ENCODE results near the gene LRP1B.

LRP1B gene

GRCh38 chr2:141529659-141530058 is 601.2 kb downstream of the LRP1B start:
- no peaks in the 10 kb centered on the region for H3K9me3 ChIP-seq (ENCODE audit: control insufficient read depth, low read length)
- H3K36me3 ChIP-seq (ENCODE audit: control insufficient read depth, insufficient read depth, low read length), result no peaks in the 10 kb centered on the region
- H3K27ac ChIP-seq (ENCODE audit: insufficient read depth, low read length, poor library complexity, severe bottlenecking), result no peak overlapping the region
- H3K27me3 ChIP-seq (replicated peaks; ENCODE audit: control insufficient read depth, insufficient read depth, low read length, poor library complexity, severe bottlenecking), result no peaks in the 10 kb centered on the region
- no peak for DNase-seq
- no peaks in the 10 kb centered on the region for H3K4me1 ChIP-seq (ENCODE audit: control insufficient read depth, insufficient read depth, low read length, poor library complexity, severe bottlenecking)
- H3K4me3 ChIP-seq (ENCODE audit: insufficient read depth, low read depth, low read length, poor library complexity, severe bottlenecking), result no peak overlapping the region

GRCh38 chr2:141528990-141529389 is 601.8 kb downstream of the LRP1B start:
- DNase-seq, result no peak
- Histone ChIP-seq H3K4me3 (ENCODE audit: insufficient read depth, low read depth, low read length, poor library complexity, severe bottlenecking) (no peak overlapping the region), H3K27ac (ENCODE audit: insufficient read depth, low read length, poor library complexity, severe bottlenecking) (no peak overlapping the region), H3K27me3 (replicated peaks; ENCODE audit: control insufficient read depth, insufficient read depth, low read length, poor library complexity, severe bottlenecking) (no peaks in the 10 kb centered on the region), H3K9me3 (ENCODE audit: control insufficient read depth, low read length) (no peaks in the 10 kb centered on the region), H3K36me3 (ENCODE audit: control insufficient read depth, insufficient read depth, low read length) (no peaks in the 10 kb centered on the region), H3K4me1 (ENCODE audit: control insufficient read depth, insufficient read depth, low read length, poor library complexity, severe bottlenecking) (no peaks in the 10 kb centered on the region)

- Histone ChIP-seq H3K9me3 (ENCODE audit: control insufficient read depth, low read length) (no peaks in the 10 kb centered on the region), H3K27me3 (replicated peaks; ENCODE audit: control insufficient read depth, insufficient read depth, low read length, poor library complexity, severe bottlenecking) (no peaks in the 10 kb centered on the region), H3K4me3 (ENCODE audit: insufficient read depth, low read depth, low read length, poor library complexity, severe bottlenecking) (no peak overlapping the region), H3K4me1 (ENCODE audit: control insufficient read depth, insufficient read depth, low read length, poor library complexity, severe bottlenecking) (no peaks in the 10 kb centered on the region), H3K27ac (ENCODE audit: insufficient read depth, low read length, poor library complexity, severe bottlenecking) (no peak overlapping the region), H3K36me3 (ENCODE audit: control insufficient read depth, insufficient read depth, low read length) (no peaks in the 10 kb centered on the region)
- DNase-seq, result no peak
These were observed 604.1 kb downstream of the LRP1B start for GRCh38 chr2:141526760-141527159.

DNA sequence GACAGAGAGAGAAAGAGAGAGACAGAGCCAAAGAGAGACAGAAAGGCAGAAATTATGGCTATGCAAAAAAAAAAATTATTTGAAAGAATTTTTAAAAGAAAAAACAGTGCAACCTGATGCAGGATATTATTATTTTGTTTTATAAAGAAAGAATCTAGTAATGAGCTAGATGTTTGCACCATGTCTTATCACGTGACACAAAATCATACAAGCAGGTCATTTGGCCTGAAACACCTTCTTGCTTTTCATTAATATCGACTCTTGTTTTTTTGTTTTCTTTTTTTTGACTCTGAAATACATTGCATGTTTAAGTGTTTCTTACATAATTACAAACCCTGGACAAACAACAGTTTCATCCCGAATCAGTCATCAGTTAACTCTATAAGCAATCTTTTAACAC is 606.0 kb downstream of the LRP1B start:
- no peak for DNase-seq
- no peak overlapping the region for H3K4me3 ChIP-seq (ENCODE audit: insufficient read depth, low read depth, low read length, poor library complexity, severe bottlenecking)

GRCh38 chr2:141523199-141523598 is 607.6 kb downstream of the LRP1B start:
- Histone ChIP-seq H3K9me3 (ENCODE audit: control insufficient read depth, low read length) (no peaks in the 10 kb centered on the region), H3K4me3 (ENCODE audit: insufficient read depth, low read depth, low read length, poor library complexity, severe bottlenecking) (no peak overlapping the region), H3K4me1 (ENCODE audit: control insufficient read depth, insufficient read depth, low read length, poor library complexity, severe bottlenecking) (no peaks in the 10 kb centered on the region)

More for the DNA sequence above, 606.0 kb downstream of the LRP1B start:
- no peaks in the 10 kb centered on the region for H3K9me3 ChIP-seq (ENCODE audit: control insufficient read depth, low read length)
- no peaks in the 10 kb centered on the region for H3K4me1 ChIP-seq (ENCODE audit: control insufficient read depth, insufficient read depth, low read length, poor library complexity, severe bottlenecking)
- H3K27ac ChIP-seq (ENCODE audit: insufficient read depth, low read length, poor library complexity, severe bottlenecking), result no peak overlapping the region
- H3K27me3 ChIP-seq (replicated peaks; ENCODE audit: control insufficient read depth, insufficient read depth, low read length, poor library complexity, severe bottlenecking), result no peaks in the 10 kb centered on the region
- no peaks in the 10 kb centered on the region for H3K36me3 ChIP-seq (ENCODE audit: control insufficient read depth, insufficient read depth, low read length)

GRCh38 chr2:141522702-141523101 is 608.1 kb downstream of the LRP1B start:
- no peaks in the 10 kb centered on the region for H3K4me1 ChIP-seq (ENCODE audit: control insufficient read depth, insufficient read depth, low read length, poor library complexity, severe bottlenecking)
- H3K9me3 ChIP-seq (ENCODE audit: control insufficient read depth, low read length), result no peaks in the 10 kb centered on the region
- no peak overlapping the region for H3K27ac ChIP-seq (ENCODE audit: insufficient read depth, low read length, poor library complexity, severe bottlenecking)
- H3K36me3 ChIP-seq (ENCODE audit: control insufficient read depth, insufficient read depth, low read length), result no peaks in the 10 kb centered on the region
- no peaks in the 10 kb centered on the region for H3K27me3 ChIP-seq (replicated peaks; ENCODE audit: control insufficient read depth, insufficient read depth, low read length, poor library complexity, severe bottlenecking)
- no peak overlapping the region for H3K4me3 ChIP-seq (ENCODE audit: insufficient read depth, low read depth, low read length, poor library complexity, severe bottlenecking)
- no peak for DNase-seq

More at GRCh38 chr2:141523199-141523598, 607.6 kb downstream of the LRP1B start:
- Histone ChIP-seq H3K27ac (ENCODE audit: insufficient read depth, low read length, poor library complexity, severe bottlenecking) (no peak overlapping the region), H3K36me3 (ENCODE audit: control insufficient read depth, insufficient read depth, low read length) (no peaks in the 10 kb centered on the region), H3K27me3 (replicated peaks; ENCODE audit: control insufficient read depth, insufficient read depth, low read length, poor library complexity, severe bottlenecking) (no peaks in the 10 kb centered on the region)
- no peak for DNase-seq

- no peaks in the 10 kb centered on the region for H3K27me3 ChIP-seq (replicated peaks; ENCODE audit: control insufficient read depth, insufficient read depth, low read length, poor library complexity, severe bottlenecking)
- no peak overlapping the region for H3K27ac ChIP-seq (ENCODE audit: insufficient read depth, low read length, poor library complexity, severe bottlenecking)
- no peak for DNase-seq
- H3K9me3 ChIP-seq (ENCODE audit: control insufficient read depth, low read length), result no peaks in the 10 kb centered on the region
- no peaks in the 10 kb centered on the region for H3K36me3 ChIP-seq (ENCODE audit: control insufficient read depth, insufficient read depth, low read length)
- H3K4me3 ChIP-seq (ENCODE audit: insufficient read depth, low read depth, low read length, poor library complexity, severe bottlenecking), result no peak overlapping the region
- no peaks in the 10 kb centered on the region for H3K4me1 ChIP-seq (ENCODE audit: control insufficient read depth, insufficient read depth, low read length, poor library complexity, severe bottlenecking)
These were observed 608.8 kb downstream of the LRP1B start for GRCh38 chr2:141522048-141522447.

GRCh38 chr2:141519906-141520305 is 610.9 kb downstream of the LRP1B start:
- no peaks in the 10 kb centered on the region for H3K9me3 ChIP-seq (ENCODE audit: control insufficient read depth, low read length)
- H3K27me3 ChIP-seq (replicated peaks; ENCODE audit: control insufficient read depth, insufficient read depth, low read length, poor library complexity, severe bottlenecking), result no peaks in the 10 kb centered on the region

GRCh38 chr2:141517852-141518421 is 612.9 kb downstream of the LRP1B start:
- Histone ChIP-seq H3K27me3 (replicated peaks; ENCODE audit: control insufficient read depth, insufficient read depth, low read length, poor library complexity, severe bottlenecking) (no peaks in the 10 kb centered on the region), H3K4me3 (ENCODE audit: insufficient read depth, low read depth, low read length, poor library complexity, severe bottlenecking) (no peak overlapping the region), H3K36me3 (ENCODE audit: control insufficient read depth, insufficient read depth, low read length) (no peaks in the 10 kb centered on the region), H3K9me3 (ENCODE audit: control insufficient read depth, low read length) (no peaks in the 10 kb centered on the region), H3K27ac (ENCODE audit: insufficient read depth, low read length, poor library complexity, severe bottlenecking) (no peak overlapping the region), H3K4me1 (ENCODE audit: control insufficient read depth, insufficient read depth, low read length, poor library complexity, severe bottlenecking) (no peaks in the 10 kb centered on the region)
- no peak for DNase-seq

More at GRCh38 chr2:141519906-141520305, 610.9 kb downstream of the LRP1B start:
- DNase-seq, result no peak
- H3K4me3 ChIP-seq (ENCODE audit: insufficient read depth, low read depth, low read length, poor library complexity, severe bottlenecking), result no peak overlapping the region
- no peaks in the 10 kb centered on the region for H3K4me1 ChIP-seq (ENCODE audit: control insufficient read depth, insufficient read depth, low read length, poor library complexity, severe bottlenecking)
- H3K27ac ChIP-seq (ENCODE audit: insufficient read depth, low read length, poor library complexity, severe bottlenecking), result no peak overlapping the region
- no peaks in the 10 kb centered on the region for H3K36me3 ChIP-seq (ENCODE audit: control insufficient read depth, insufficient read depth, low read length)

- H3K9me3 ChIP-seq (ENCODE audit: control insufficient read depth, low read length), result no peaks in the 10 kb centered on the region
- H3K27ac ChIP-seq (ENCODE audit: insufficient read depth, low read length, poor library complexity, severe bottlenecking), result no peak overlapping the region
- no peak overlapping the region for H3K4me3 ChIP-seq (ENCODE audit: insufficient read depth, low read depth, low read length, poor library complexity, severe bottlenecking)
- no peaks in the 10 kb centered on the region for H3K4me1 ChIP-seq (ENCODE audit: control insufficient read depth, insufficient read depth, low read length, poor library complexity, severe bottlenecking)
- no peaks in the 10 kb centered on the region for H3K36me3 ChIP-seq (ENCODE audit: control insufficient read depth, insufficient read depth, low read length)
- H3K27me3 ChIP-seq (replicated peaks; ENCODE audit: control insufficient read depth, insufficient read depth, low read length, poor library complexity, severe bottlenecking), result no peaks in the 10 kb centered on the region
- no peak for DNase-seq
These were observed 613.5 kb downstream of the LRP1B start for GRCh38 chr2:141517180-141517851.

Data from effector memory CD4-positive, alpha-beta T cell (primary cell).